Epidermal melanocyte (primary cell): ENCODE measurements around the gene TAF1B.
"Not testable (repeated sequence)": the region's sequence is repeated elsewhere in the genome, so short reads cannot be mapped to it uniquely, and the experiment has no call there.

Source experiments
- DNase-seq: peaks from one replicate; pipeline ENCODE4 v3.0.0; 2011; ENCODE audit warnings: low spot score; ENCODE audit not compliant: insufficient read length

The TAF1B gene

GRCh38 chr2:9830685-9831410, 12.4 kb upstream of the TAF1B start:
- DNase-seq, result no peak

GRCh38 chr2:9831670-9832069, 11.6 kb upstream of the TAF1B start:
- no peak for DNase-seq

DNA sequence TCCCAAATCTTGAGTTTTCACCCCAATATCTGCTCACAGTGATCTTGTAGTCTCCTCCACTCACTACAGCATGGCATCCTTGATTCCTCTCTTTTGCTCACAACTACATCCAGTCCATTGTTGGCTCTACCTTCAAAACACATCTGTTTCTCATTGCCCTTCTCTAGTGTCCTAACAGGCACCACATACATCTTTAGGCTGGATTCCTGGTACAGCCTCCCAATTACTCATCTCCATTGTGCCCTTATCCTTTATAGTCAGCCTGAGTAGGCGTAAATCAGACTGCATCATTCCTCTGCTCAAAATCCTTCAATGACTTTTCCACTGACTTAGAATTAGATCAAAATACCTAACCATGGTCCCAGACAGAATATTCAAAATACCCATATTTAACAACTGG, 10.7 kb upstream of the TAF1B start:
- DNase-seq, result no peak

DNA sequence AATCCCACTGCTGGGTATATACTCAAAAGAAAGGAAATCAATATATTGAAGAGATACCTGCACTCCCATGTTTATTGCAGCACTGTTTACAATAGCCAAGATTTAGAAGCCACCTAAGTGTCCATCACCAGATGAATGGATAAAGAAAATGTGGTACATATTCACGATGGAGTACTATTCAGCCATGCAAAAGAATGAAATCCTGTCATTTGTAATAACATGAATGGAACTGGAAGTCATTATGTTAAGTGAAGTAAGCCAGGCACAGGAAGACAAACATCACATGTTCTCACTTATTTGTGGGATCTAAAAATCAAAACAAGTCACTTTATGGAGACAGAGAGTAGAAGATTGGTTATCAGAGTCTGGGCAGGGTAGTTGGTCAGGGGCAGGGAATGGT, 8.2 kb upstream of the TAF1B start:
- DNase-seq, result not testable (repeated sequence)

DNA sequence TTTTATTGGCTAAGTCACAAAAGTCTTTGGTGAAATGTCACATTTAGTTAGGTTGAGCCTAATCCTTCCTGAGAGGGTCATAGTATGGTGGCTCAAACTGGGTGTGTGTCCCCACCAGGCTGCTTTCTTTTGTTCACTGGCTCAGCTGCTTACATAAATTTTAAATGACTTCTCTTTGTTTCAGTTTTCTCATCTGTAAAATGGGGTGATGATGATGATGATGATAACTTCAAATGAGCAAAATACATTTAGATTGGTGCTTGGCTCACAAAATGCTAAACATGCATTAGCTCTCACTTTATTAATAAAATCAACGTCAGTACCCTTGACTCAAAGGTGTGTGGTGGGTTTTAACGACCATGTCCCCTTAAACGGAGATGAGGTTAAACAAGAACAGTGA, 7.2 kb upstream of the TAF1B start:
- DNase-seq, result no peak

- DNase-seq, result no peak
Measured at GRCh38 chr2:9836517-9836916, 6.8 kb upstream of the TAF1B start.

DNA sequence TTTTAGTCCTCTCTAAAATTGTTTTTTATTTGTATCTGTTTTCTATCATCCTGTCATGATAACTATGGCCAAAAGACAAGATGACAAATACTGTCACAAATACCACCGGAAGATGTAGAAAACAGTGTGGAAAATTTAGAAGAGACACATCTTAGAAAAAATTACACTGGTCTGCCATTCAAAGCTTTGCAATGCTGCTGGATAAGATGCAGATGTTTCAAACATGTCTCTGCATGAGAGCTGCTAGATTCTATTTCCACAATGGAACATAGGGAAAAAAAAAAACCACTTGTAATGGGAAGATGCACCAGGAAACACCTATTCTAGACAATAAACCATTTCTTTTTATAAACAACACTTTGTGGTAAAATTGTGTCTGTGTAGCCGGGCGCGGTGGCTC, 5.8 kb upstream of the TAF1B start:
- no peak for DNase-seq

- DNase-seq, result no peak
Measured at GRCh38 chr2:9838391-9838790, 4.9 kb upstream of the TAF1B start.

DNA sequence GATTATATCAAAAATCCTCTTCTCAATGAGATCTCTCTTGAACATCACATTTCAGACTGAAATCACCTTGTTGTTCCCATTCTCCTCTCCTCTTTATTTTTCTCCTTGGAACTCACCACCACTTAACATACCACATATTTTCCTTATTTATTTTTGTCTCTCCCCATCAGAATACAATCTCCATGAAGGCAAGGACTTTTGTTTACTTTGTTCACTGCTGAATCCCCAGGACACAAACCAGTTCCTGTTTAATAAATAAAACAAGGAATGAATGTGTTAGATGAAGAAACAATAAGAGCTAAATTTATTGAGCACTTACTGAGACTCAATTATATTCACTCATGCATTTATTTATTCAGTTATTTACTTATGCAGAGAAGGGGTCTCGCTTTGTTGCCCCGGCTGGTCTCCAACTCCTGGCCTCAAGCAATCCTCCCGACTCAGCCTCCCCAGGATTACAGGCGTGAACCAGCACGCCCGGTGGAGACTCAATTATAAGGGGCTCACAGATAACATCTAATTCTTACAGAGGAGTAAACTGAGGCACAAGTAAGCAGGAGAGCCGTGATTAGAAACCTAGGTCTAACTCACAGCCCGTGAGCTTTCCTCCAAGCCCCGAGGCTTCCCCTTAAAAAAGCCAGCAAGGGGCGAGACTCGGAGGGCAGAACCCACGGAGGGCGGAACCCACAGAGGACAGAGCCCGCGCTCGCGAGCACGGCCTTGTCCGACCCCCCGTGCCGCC, 616 bp upstream of the TAF1B start:
- DNase-seq, result no peak

GRCh38 chr2:9844036-9844483, 786 bp downstream of the TAF1B start:
- DNase-seq, result no peak

DNA sequence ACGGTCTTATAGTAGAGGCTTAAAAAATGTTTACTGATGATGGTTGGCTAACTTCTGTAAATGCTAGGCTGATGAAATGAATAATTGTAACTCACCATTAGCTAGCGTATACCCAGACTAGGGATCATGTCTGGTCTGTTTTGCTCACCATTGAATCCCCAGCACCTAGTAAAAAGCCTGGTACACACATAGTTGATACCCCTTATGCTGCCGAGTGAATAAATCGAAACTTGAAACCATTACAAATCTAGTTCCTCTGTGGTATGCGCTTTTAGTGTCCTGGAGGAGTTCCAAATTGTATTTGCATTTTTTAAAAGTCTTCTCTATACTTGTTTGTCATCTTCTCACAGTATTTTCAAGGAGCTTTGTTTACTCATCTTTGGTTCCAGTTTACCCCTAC, 1.3 kb downstream of the TAF1B start:
- no peak for DNase-seq

DNA sequence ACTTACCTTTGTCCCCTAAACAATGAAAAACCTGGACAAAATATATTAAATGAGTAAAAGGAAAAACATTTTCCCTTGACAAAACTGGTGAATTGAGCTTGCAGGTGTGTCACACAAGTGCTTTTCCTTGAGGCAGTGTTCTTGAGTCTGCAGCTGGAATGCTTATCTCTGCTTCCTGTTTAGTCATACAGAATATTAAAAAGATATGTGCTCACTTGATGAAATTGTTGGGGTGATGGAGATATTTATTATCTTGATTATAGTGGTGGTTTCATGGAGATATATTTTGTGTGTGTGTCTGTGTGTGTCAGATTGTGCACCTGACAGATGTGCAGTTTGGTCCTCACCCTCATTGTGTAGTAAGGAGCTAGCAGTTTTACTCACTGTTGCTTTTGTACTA, 3.3 kb downstream of the TAF1B start:
- no peak for DNase-seq

DNA sequence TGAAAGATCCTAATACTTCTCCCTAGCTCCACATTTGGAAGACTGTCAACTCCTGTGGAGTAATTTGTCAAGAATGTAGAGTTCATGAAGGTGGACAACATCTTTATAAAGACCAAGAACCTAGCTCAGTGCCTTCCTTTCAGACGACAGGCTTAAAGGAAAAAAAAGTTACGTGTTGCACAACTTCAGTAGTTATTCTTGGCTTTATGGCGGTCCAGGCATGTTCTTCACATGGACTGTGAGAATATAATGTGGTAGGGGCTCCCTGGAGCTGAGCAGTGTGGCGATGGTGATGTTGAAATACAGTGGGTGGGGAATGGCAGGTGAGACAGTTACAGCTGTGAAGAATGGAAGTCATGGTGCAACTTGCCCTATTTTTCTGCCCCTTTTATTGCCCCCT, 3.9 kb downstream of the TAF1B start:
- no peak for DNase-seq

DNA sequence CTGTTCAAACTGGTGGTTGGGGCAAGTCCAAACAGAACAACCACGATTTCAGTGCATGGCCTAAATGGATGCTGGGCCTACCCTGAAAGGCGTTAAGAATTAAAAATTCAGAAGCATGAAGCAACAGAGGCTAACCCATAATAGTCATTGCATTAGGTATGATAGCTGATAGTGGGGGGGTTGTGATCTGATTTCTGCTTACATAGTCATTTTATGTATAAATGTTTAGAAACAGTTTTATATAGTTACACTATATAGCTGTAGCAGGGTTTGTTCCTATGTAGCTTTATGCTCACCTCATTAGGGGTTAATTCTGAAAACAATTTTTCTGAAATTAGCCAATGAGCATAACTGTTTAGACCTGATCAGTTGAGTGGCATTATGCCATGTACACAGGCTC, 9.6 kb downstream of the TAF1B start:
- DNase-seq, result no peak

GRCh38 chr2:9857814-9858729, 14.8 kb downstream of the TAF1B start:
- DNase-seq, result no peak

DNA sequence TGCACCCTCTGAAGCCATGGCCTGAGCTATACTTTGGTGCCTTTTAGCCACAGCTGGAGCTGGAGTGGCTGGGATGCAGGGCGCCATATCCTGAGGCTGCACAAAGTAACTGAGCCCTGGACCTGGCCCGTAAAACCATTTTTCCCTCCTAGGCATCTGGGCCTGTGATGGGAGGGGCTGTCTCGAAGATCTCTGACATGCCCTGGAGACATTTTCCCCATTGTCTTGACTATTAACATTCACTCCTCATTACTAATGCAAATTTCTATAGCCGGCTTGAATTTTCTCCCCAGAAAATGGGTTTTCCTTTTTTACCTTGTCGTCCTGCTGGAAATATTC, 15.4 kb downstream of the TAF1B start:
- no peak for DNase-seq

GRCh38 chr2:9860922-9861580, 17.8 kb downstream of the TAF1B start:
- not testable (repeated sequence) for DNase-seq

DNA sequence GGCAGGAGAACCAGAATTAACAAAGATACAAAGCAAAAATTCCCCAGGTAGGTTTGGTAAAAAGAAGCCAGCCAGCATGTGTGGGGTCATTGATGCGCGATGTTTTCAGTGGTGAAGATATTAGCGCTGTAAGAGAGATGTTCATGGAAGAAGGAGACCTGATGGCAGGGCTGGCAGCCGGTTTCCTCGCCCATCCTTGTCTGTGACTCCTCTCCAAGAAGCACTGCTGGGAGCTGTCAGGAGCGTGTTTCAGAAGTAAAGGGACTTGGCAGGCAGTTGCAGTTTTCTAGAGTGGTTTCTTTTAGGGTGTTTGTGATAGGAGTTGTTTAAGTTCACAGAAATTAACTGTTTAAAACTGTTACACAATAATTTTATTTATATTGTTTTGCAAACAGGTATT, 24.6 kb downstream of the TAF1B start:
- DNase-seq, result no peak

GRCh38 chr2:9873337-9873736, 30.1 kb downstream of the TAF1B start:
- DNase-seq, result no peak

GRCh38 chr2:9877026-9877425, 33.8 kb downstream of the TAF1B start:
- no peak for DNase-seq

DNA sequence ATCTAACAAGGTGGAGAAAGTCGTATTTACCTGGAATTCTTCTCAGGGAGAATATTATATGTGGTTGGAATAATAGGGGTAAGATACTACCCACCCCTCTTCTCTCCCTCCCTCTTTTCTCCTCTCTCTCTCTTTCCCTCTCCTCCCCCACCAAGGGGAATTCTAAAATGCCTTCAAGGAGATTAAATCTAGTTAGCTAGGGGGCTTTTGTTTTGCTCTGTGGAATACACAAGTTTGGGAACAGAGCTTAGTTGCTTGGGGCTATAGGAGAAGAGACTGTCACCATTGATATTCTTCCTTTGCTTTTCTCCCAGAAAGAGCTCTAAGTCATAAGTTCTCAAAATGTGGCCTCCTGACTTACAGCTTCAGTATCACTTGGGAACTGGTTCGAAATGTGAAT, 34.5 kb downstream of the TAF1B start:
- DNase-seq, result no peak
